Motor neuron (in vitro differentiated cells): ENCODE measurements around the gene PRMT7. TPM values are rescaled to one million over a fixed set of nuclear protein-coding genes. Genes with fewer than 3 reads are reported as not detected.
A peak's percentile ranks its signal among the peaks of the same experiment; 100 is the strongest.

Source experiments
- ATAC-seq, 8 experiments: fragments of 200-7000 bp; cut with Tn5 transposase; replicated peaks in 6 of 8; 2 replicates each; pipeline ENCODE4 v1.8.0; 2021; ENCODE audit warnings: mild to moderate bottlenecking in 8 of 8, moderate library complexity in 8 of 8
- H3K27ac ChIP-seq, 2 donors: fragments of 250-450 bp; sonication (Bioruptor Pico); 2 replicates each; pipeline ENCODE4 v1.9.0; 2021; ENCODE audit warnings: antibody characterized with exemption in 2 of 2, mild to moderate bottlenecking in 2 of 2, moderate library complexity in 1 of 2
- H3K4me1 ChIP-seq, 2 donors: fragments of 250-450 bp; sonication (Bioruptor Pico); replicated peaks in 1 of 2; 2 replicates each; pipeline ENCODE4 v1.6.1; 2021; ENCODE audit warnings: antibody characterized with exemption in 2 of 2, mild to moderate bottlenecking in 2 of 2, moderate library complexity in 1 of 2
- H3K4me3 ChIP-seq, 5 donors: fragments of 250-450 bp; sonication (Bioruptor Pico); 2 replicates each; pipeline ENCODE4 v1.9.0; 2021; ENCODE audit warnings: antibody characterized with exemption in 5 of 5, mild to moderate bottlenecking in 5 of 5, moderate library complexity in 4 of 5
- WGBS, 10 experiments: fragments of 450-650 bp; shearing (Covaris generic); methylation state at CpG; one replicate each; pipeline ENCODE4 v1.0.0; 2022; 5-methylcytosine and 5-hydroxymethylcytosine counted together
- in situ Hi-C, 9 experiments: fragments of 400-800 bp; cut with MboI; loops; one replicate each; pipeline ENCODE4 v1.15.0; 2021; ENCODE audit warnings: low sequenced_read_pairs in 9 of 9, low pct_unique_long_range_greater_than_20kb in 2 of 9; ENCODE audit not compliant: unreplicated experiment in 9 of 9
- total RNA-seq, 8 experiments: library from RNA; unstranded; fragments of 300-600 nt; gene quantifications; 2 replicates each; pipeline versions ENCODE4 v1.2.3 to v1.2.4, GENCODE V29; 2022

PRMT7 gene
- total RNA-seq, 8 experiments from 2014 or later = 28.3 to 76.4 (median 37.3) TPM

GRCh38 chr16:68332411-68333121 lies 21.7 kb downstream of the PRMT7 start:
- in situ Hi-C loops = no loop called here
- Histone ChIP-seq H3K4me3 (no peak overlapping the region), H3K4me1 (no peaks in the 10 kb centered on the region), H3K27ac (no peak overlapping the region)
- no peak for ATAC-seq
- 27 to 100% (median 93%) methylated on average over 1 to 6 of the region's 7 CpGs; no CpG with 5 or more reads in 2 of the 10 experiments for WGBS, 10 experiments

GRCh38 chr16:68335175-68335574 lies 24.4 kb downstream of the PRMT7 start:
- 0 to 100% (median 98%) methylated on average over 1 to 4 of the region's 5 CpGs; no CpG with 5 or more reads in 4 of the 10 experiments for WGBS, 10 experiments
- in situ Hi-C loops = no loop called here
- no peak overlapping the region for H3K27ac ChIP-seq
- no peaks in the 10 kb centered on the region for H3K4me1 ChIP-seq
- no peak overlapping the region for H3K4me3 ChIP-seq
- ATAC-seq = peak in 3 of 8 experiments; percentile 1 to 78 (median 58)

DNA sequence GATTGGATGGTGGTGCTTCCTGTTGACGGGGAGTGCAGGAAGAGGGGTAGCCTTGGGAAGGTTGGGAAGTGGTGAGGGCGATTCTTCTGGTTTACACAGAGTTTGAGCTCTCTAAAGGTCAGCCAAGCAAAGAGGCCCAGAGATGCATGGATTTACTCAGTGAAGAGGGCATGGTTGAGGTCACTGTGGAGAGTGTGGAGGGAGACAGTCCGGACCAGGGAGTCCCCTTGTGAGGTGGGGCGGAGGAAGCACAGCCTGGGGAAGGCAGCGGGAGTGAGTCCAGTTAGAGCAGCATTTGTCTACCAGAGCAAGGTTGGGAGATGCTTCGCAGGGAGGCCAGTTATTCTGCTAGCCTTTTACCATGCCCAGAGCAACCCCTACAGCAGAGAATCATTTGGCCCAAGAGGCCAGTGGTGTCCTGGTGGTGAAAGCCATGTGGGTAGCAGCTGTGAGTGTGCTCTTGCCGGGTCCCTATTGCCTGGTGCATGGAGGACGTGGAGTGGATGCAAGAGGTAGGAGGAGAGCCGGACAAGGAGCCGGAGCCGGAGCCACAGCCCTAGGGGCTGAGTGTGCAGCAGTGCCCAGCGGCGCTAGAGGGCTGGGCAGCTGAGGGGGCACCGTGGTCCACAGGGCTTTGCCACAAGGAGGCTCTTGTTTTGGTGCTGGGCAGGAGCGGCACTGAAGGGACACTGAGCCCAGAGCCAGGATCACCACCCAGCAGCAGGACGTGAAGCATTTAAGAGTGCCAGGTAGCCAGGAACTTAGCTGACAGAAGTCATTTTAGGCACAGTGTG lies 27.7 kb downstream of the PRMT7 start:
- in situ Hi-C loops = no loop called here
- Histone ChIP-seq H3K4me3 (no peak overlapping the region), H3K4me1 (no peaks in the 10 kb centered on the region), H3K27ac (no peak overlapping the region)
- 82 to 100% (median 100%) methylated on average over 1 to 8 of the region's 16 CpGs; no CpG with 5 or more reads in 2 of the 10 experiments for WGBS, 10 experiments
- ATAC-seq = no peak

- H3K4me1 ChIP-seq = no peaks in the 10 kb centered on the region
- ATAC-seq = no peak
- in situ Hi-C loops = no loop called here
- 83 to 100% (median 95%) methylated on average over 1 to 6 of the region's 13 CpGs; no CpG with 5 or more reads in 1 of the 10 experiments for WGBS, 10 experiments
- no peak overlapping the region for H3K27ac ChIP-seq
- H3K4me3 ChIP-seq = no peak overlapping the region
Measured at GRCh38 chr16:68339214-68339613, 28.4 kb downstream of the PRMT7 start.

- no peaks in the 10 kb centered on the region for H3K4me1 ChIP-seq
- in situ Hi-C loops = no loop called here
- H3K27ac ChIP-seq = no peak overlapping the region
- no peak overlapping the region for H3K4me3 ChIP-seq
- WGBS, 10 experiments = 29 to 90% (median 81%) methylated on average over 1 to 7 of the region's 7 CpGs; no CpG with 5 or more reads in 2 of the 10 experiments
- ATAC-seq = no peak
Measured at GRCh38 chr16:68342620-68343019, 31.8 kb downstream of the PRMT7 start.

- 92 to 100% (median 96%) methylated on average over 1 to 6 of the region's 7 CpGs; no CpG with 5 or more reads in 3 of the 10 experiments for WGBS, 10 experiments
- Histone ChIP-seq H3K4me1 (no peaks in the 10 kb centered on the region), H3K27ac (no peak overlapping the region), H3K4me3 (no peak overlapping the region)
- no peak for ATAC-seq
- in situ Hi-C loops = no loop called here
Measured at GRCh38 chr16:68343137-68343536, 32.3 kb downstream of the PRMT7 start.

- 76 to 100% (median 93%) methylated on average over 2 to 11 of the region's 11 CpGs; no CpG with 5 or more reads in 2 of the 10 experiments for WGBS, 10 experiments
- no peak for ATAC-seq
- Histone ChIP-seq H3K27ac (no peak overlapping the region), H3K4me1 (no peaks in the 10 kb centered on the region), H3K4me3 (no peak overlapping the region)
- in situ Hi-C loops = no loop called here
Measured at GRCh38 chr16:68344252-68344651, 33.4 kb downstream of the PRMT7 start.

- in situ Hi-C loops = no loop called here
- Histone ChIP-seq H3K27ac (no peak overlapping the region), H3K4me3 (no peak overlapping the region), H3K4me1 (no peaks in the 10 kb centered on the region)
- no peak for ATAC-seq
- WGBS, 10 experiments = 0 to 100% (median 83%) methylated on average over 1 to 9 of the region's 11 CpGs; no CpG with 5 or more reads in 2 of the 10 experiments
Measured at GRCh38 chr16:68345351-68345810, 34.6 kb downstream of the PRMT7 start.

- no peak for ATAC-seq
- WGBS, 10 experiments = 67 to 100% (median 94%) methylated on average over 1 to 9 of the region's 16 CpGs; no CpG with 5 or more reads in 2 of the 10 experiments
- Histone ChIP-seq H3K27ac (no peak overlapping the region), H3K4me1 (no peaks in the 10 kb centered on the region), H3K4me3 (no peak overlapping the region)
- in situ Hi-C loops = no loop called here
Measured at GRCh38 chr16:68345958-68346635, 35.3 kb downstream of the PRMT7 start.

DNA sequence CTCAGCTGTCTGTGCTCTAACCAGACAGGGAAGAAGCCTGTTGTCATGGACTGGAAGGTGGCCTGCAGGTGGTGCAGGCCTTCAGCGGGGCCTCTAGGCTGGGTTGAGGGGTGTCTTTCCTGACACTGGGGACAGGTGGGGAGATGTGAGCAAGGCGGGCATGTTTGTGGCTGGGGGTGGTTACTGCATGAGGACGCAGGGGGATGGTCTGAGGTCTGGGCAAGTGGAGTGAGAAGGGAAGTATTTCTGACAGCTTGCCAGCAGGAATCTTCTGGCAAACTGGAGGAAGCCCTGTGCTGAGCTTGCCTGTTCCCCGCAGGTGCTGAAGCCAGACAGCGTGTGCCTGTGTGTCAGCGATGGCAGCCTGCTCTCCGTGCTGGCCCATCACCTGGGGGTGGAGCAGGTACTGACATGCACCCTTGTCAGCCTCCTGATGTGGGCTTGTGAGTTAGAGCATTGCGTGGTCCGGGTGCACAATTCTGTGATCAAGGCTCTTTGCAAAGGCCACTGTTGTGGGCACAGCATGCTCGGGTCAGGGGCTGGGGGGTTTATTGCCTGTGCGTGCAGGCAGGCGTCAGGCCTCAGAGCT lies 36.2 kb downstream of the PRMT7 start:
- in situ Hi-C loops = no loop called here
- WGBS, 10 experiments = 80% methylated on average over 1 of the region's 12 CpGs; no CpG with 5 or more reads in 9 of the 10 experiments

GRCh38 chr16:68347605-68348004 lies 36.8 kb downstream of the PRMT7 start:
- in situ Hi-C loops = no loop called here
- WGBS, 10 experiments = 60 to 100% (median 86%) methylated on average over 1 to 2 of the region's 4 CpGs; no CpG with 5 or more reads in 4 of the 10 experiments
- Histone ChIP-seq H3K4me1 (no peaks in the 10 kb centered on the region), H3K4me3 (no peak overlapping the region), H3K27ac (no peak overlapping the region)
- ATAC-seq = peak in 1 of 8 experiments; percentile 40

More for the DNA sequence above, 36.2 kb downstream of the PRMT7 start:
- Histone ChIP-seq H3K27ac (no peak overlapping the region), H3K4me3 (no peak overlapping the region), H3K4me1 (no peaks in the 10 kb centered on the region)
- no peak for ATAC-seq

DNA sequence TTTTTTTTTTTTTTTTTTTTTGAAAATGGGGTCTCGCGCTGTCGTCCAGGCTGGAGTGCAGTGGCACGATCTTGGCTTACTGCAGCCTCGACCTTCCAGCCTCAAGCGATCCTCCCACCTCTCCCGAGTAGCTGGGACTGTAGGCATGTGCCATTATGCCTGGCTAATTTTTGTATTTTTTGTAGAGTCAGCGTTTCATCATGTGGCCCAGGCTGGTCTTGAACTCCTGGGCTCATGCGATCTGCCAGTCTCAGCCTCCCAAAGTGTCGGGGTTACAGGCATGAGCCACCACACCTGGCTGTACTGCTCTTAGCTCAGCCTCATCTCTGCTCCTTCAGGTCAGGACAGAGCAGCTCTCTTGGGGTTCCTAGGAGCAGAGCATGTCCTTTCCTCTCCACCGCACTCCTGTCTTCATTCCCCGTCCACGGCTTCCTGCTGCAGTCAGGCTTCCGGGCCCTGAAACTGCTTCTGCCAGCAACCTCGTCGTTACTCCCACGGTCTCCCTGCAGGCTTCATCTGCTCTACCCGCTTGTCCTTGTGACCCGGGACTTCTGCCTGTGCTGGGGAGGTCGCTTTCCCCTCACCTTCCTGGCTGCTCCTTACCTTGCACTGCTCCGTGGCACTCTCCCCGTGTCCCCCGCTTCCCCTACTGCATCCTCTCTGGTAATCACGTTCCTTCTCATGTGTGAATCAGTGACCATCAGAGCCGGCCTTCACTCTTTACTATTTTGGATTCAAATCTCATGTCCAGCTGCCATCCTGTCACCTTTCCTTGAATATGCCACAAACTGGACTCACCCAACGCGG lies 38.0 kb downstream of the PRMT7 start:
- in situ Hi-C loops = no loop called here
- no peak overlapping the region for H3K4me3 ChIP-seq
- no peaks in the 10 kb centered on the region for H3K4me1 ChIP-seq
- no peak for ATAC-seq
- H3K27ac ChIP-seq = no peak overlapping the region
- 82 to 100% (median 95%) methylated on average over 1 to 15 of the region's 27 CpGs; no CpG with 5 or more reads in 1 of the 10 experiments for WGBS, 10 experiments
